HG03159 (cell line): Measurements from ENCODE around the gene KRT9.
"Not testable (repeated sequence)": the region's sequence is repeated elsewhere in the genome, so short reads cannot be mapped to it uniquely, and the experiment has no call there.

Experiments used
- ATAC-seq: cut with Tn5 transposase; IDR thresholded peaks from one replicate; pipeline ENCODE4 v1.9.1; 2021; ENCODE audit warnings: mild to moderate bottlenecking, moderate library complexity; ENCODE audit not compliant: unreplicated experiment

KRT9 gene

GRCh38 chr17:41547921-41548843, 23.7 kb downstream of the KRT9 start:
- no peak for ATAC-seq

- no peak for ATAC-seq
Observed at GRCh38 chr17:41547378-41547841, 24.4 kb downstream of the KRT9 start.

GRCh38 chr17:41546819-41547218, 25.0 kb downstream of the KRT9 start:
- ATAC-seq = no peak

- no peak for ATAC-seq
Observed at GRCh38 chr17:41545829-41546410, 25.9 kb downstream of the KRT9 start.

- ATAC-seq = no peak
Observed at GRCh38 chr17:41544935-41545334, 26.9 kb downstream of the KRT9 start.

- no peak for ATAC-seq
Observed at GRCh38 chr17:41544491-41544892, 27.4 kb downstream of the KRT9 start.

GRCh38 chr17:41542786-41543185, 29.1 kb downstream of the KRT9 start:
- not testable (repeated sequence) for ATAC-seq

GRCh38 chr17:41542357-41542756, 29.5 kb downstream of the KRT9 start:
- ATAC-seq = no peak

- ATAC-seq = no peak
Observed at GRCh38 chr17:41540921-41541625, 30.8 kb downstream of the KRT9 start.

GRCh38 chr17:41539979-41540701, 31.7 kb downstream of the KRT9 start:
- no peak for ATAC-seq

- no peak for ATAC-seq
Observed at GRCh38 chr17:41539071-41539492, 32.8 kb downstream of the KRT9 start.

GRCh38 chr17:41538565-41538991, 33.3 kb downstream of the KRT9 start:
- ATAC-seq = no peak

- no peak for ATAC-seq
Observed at GRCh38 chr17:41537990-41538389, 33.9 kb downstream of the KRT9 start.

- ATAC-seq = no peak
Observed at GRCh38 chr17:41537614-41537954, 34.3 kb downstream of the KRT9 start.

GRCh38 chr17:41536741-41537613, 34.9 kb downstream of the KRT9 start:
- no peak for ATAC-seq

GRCh38 chr17:41535764-41536481, 35.9 kb downstream of the KRT9 start:
- no peak for ATAC-seq

- no peak for ATAC-seq
Observed at GRCh38 chr17:41534899-41535546, 36.8 kb downstream of the KRT9 start.

- no peak for ATAC-seq
Observed at GRCh38 chr17:41533613-41534012, 38.2 kb downstream of the KRT9 start.
